Fibroblast of skin of right biceps (primary cell): ENCODE results near the gene ACOT13.
"Not testable (repeated sequence)": the region's sequence is repeated elsewhere in the genome, so short reads cannot be mapped to it uniquely, and the experiment has no call there.

Experiments used
- DNase-seq: peaks from one replicate; pipeline ENCODE4 v3.0.0-alpha.2; 2013

The ACOT13 gene

DNA sequence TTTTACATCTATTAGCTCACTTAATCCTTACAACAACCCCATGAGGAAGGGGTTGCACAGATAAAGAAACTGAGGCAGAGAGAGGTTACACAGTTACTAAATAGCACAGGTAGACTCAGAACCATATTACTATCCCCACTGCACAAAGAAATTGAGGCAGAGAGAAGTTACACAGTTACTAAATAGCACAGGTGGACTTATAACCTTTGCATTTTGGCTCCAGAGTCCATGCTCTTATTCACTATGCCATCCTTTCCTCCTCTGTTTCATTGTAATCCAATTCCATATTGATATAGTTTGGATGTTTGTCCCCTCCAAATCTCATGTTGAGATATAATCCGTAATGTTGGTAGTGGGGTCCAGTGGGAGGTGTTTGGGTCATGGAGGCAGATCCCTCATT lies 3.7 kb upstream of the ACOT13 start:
- DNase-seq = no peak

GRCh38 chr6:24664046-24664987 lies 2.6 kb upstream of the ACOT13 start:
- DNase-seq = no peak

DNA sequence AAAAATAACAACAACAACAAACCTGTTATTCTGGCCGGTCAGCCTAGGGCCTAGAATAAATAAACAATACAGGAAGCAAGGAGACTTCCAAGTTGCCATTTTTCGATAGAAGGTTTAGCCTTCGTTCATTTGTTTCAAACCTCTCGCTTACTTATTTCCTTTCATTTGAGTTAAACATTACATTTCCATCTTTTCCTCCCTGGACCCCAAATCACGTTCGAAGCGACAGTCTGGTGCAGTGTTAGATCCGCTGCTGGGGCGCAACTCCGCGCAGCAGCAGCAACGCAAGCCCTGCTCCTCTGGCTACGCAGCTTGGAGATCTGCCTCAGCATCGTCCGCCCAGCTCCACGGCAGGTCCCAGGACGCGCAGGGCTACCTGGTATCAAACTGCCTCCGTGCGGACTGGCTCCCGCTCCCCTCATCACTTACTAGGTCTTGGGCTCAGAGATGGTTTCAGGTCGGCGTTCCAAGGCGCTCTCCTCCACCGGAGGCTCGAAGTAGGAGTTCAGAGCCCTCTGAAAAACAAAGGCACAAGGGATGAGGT lies 708 bp upstream of the ACOT13 start:
- DNase-seq = peak; percentile 27

DNA sequence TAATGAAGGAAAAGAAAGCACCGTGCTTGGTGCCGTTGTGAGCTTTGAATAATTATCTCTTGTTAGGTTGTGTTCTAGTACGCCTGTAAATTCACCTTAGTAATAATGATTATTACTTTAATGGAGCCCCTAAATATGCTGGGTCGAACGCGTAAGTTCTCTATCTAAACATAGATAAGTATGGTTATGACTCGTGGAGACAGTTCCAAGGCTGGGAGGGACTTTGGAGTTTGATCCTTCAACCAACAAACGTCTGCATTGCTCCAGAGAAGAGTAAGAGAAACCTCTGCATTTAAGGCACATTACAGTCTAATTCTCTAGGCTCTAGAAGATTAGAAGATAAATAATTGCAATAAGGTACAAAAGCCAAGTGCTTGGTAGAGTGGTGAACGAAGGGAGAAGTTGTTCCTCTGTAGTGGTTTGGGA lies 514 bp downstream of the ACOT13 start:
- DNase-seq = no peak

DNA sequence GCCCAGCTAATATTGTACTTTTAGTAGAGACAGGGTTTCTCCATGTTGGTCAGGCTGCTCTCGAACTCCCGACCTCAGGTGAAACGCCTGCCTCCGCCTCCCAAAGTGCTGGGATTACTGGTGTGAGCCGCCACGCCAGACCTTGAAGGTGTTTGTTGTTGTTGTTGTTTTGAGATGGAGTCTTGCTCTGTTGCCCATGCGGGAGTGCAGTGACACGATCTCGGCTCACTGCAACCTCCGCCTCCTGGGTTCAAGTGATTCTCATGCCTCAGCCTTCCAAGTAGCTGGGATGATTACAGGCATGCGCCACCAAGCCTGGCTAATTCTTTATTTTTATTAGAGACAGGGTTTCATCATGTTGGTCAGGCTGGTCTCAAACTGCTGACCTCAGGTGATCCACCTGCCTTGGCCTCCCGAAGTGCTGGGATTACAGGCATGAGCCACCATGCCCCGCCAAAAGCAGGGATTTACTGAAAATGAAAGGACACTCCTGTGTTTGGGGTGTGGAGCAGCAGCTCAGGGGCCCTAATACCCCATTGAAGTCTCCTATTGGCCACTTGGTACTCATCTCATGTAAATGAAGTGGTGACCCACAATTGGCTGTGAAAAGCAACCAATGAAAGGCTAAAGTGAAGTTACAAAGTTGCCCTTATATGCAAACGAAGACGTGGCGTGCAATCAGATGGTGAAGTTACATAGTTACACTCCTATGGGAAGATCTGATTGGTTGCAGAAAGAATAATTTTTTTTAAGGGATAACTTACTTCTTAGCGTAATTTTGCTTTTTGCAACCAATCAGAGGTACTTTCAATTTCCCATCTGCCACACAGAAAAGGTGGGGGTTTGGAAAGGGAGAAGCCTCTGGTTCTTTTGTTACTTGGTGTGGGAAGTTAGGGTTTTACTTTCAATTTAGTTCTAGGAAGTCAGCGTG lies 1.5 kb downstream of the ACOT13 start:
- DNase-seq = not testable (repeated sequence)

GRCh38 chr6:24668997-24669361 lies 2.1 kb downstream of the ACOT13 start:
- DNase-seq = no peak

DNA sequence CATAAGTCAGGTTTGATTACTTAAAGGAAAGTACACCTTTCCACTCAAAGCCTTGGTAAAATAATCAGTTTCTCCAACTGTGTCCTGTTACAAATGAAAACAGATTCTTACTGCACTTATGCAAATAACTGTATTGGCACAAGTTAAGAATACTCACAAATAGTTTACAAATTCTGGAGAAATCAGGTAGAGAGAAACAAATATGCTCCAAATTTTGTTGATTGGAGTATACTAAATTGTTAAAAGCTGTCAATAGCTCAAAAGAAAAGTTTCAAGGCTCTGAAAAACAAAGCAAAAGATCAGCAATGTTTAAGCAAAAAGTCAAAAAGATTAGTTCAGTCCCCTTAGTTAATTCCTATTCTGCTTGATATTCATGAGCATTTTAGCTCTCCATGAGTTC lies 3.6 kb downstream of the ACOT13 start:
- not testable (repeated sequence) for DNase-seq

- not testable (repeated sequence) for DNase-seq
Measured at GRCh38 chr6:24671077-24671476, 4.2 kb downstream of the ACOT13 start.

- DNase-seq = no peak
Measured at GRCh38 chr6:24672620-24673182, 5.8 kb downstream of the ACOT13 start.

DNA sequence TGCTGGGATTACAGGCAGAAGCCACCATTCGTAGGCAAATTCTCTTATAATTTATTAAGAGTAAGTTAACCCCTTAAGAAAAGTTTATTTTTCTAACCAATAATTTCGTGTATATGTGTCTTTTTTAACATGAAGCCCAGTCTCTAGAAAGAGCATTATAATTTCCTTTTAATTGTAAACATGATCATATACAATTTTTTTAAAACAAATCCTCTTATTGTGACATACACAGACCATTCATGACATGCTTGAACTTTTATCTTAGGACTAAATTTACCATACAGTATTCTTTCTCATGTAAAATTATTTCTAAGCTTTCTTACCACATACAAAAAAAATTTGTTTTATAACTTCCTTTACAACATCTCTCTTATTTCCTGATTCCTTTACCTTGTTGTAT lies 6.7 kb downstream of the ACOT13 start:
- DNase-seq = no peak

GRCh38 chr6:24678792-24679352 lies 12.0 kb downstream of the ACOT13 start:
- not testable (repeated sequence) for DNase-seq

DNA sequence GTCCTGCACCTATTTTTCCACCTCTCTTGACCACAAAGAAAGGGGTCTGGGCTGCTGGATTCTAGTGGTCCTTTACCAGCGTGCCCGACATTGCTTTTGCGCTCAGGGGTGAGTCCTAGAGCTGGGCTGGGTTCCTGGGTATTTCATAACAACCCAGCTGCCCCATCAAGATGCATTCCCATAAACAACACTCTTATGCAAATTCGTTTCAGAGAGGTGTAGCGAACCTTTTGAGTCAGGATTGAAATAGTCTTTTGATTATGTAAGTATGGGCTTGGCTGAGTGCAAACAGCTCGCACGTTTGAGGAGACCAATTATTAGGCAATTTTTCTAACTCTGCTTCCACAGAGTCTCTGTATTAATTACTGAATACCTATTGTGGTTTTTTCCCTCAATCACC lies 13.7 kb downstream of the ACOT13 start:
- DNase-seq = no peak

DNA sequence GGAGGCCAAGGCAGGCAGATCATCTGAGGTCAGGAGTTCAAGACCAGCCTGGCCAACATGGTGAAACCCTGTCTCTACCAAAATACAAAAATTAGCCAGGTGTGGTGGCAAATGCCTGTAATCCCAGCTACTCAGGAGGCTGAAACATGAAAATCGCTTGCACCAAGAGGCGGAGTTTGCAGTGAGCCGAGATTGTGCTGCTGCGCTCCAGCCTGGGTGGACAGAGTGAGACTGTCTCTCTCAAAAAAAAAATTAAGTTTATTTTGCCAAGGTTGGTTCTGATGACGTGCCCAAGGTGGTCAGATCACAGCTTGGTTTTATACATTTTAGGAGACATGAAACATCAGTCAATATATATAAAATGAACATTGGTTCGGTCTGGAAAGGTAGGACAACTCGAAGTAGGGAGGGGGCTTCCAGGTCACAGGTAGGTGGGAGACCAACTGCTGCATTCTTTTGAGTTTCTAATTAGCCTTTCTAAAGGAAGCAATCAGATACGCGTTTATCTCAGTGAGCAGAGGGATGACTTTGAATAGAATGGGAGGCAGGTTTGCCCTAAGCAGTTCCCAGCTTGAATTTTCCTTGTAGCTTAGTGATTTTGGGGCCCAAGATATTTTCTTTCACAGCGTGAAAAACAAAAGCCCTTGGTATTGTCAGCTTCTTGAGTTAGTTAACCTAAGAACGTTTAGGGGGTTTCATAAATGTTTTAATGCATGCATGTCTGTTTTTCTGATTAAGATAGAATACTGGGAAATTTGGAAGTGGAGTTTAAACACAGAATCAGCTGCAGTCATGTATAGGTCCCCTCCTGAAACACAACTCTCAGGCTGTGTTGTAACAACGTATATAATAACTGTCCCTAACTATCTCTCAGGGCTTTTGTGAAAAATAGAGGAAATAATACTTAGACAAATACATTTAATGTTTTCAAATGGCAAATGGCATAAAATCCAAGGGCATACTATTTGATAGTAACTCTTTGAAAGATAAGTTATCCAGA lies 16.7 kb downstream of the ACOT13 start:
- no peak for DNase-seq

- no peak for DNase-seq
Measured at GRCh38 chr6:24686408-24686807, 19.5 kb downstream of the ACOT13 start.

DNA sequence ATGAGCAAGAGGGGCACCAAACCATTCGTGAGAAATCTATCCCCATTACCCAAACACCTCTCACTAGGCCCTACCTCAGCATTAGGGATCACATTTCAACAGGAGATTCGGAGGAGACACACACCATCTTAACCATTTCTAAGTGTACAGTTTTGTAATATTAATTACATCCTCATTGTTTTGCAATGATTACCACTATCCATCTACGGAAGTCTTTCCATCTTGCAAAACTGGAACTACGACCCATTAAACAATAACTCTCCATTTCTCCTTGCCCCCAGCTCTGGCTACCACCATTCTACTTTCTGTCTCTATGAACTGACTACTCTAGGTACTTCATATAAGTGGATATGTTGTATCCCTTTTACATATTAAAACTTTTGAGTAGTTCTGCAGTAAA lies 20.1 kb downstream of the ACOT13 start:
- no peak for DNase-seq

- peak; percentile 35 for DNase-seq
Measured at GRCh38 chr6:24689964-24690363, 23.1 kb downstream of the ACOT13 start.

- no peak for DNase-seq
Measured at GRCh38 chr6:24690593-24690992, 23.7 kb downstream of the ACOT13 start.

- DNase-seq = no peak
Measured at GRCh38 chr6:24691550-24691949, 24.7 kb downstream of the ACOT13 start.

GRCh38 chr6:24692003-24692402 lies 25.1 kb downstream of the ACOT13 start:
- no peak for DNase-seq

DNA sequence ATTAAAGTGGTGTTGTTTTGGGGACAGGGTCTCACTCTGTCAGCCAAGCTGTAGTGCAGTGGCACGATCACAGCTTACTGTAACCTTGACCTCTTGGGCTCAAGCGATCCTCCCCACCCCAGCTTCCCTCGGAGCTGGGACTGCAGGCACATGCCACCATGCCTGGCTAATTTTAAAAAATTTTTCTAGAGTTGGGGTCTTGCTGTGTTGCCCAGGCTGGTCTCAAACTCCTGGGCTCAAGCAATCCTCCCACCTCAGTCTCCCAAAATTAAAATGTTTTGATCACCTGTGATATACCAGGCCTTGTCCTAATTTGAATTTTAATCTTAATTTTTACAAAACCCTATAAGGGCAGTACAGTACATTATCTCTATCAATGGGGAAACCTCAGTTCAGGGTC lies 25.5 kb downstream of the ACOT13 start:
- DNase-seq = no peak

DNA sequence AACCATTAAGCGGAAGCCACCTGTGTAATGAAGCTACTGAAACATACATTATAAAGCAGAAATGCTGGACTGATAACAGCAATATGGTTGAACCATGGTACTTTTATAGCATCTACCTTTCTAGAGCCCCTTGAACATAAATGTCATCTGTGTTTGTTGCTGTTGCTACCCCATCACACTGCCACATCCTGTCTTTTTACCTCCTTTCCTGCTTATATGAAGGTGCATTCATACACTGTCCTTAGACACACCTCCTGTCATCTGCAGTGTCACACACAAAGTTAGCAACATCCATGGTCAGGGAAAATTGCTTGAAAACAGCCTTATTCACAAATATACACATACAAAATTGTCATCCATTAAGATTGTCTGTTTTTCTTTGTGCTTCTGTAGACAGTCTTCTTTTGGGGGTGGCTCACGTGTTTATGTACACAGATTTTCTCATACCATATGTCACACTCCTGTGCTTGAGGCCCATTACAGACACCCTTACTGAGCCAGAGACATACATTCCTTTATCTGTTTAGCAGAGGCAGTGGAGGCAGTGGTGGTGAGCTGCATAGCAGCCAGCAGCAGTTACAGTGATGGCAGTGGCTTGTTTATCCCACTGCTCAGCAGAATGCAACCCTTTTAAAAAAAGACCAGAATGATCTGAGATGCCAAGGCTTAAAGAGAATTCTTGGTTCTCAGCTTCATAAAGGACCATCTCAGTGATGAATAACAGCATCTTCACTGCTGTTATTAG lies 26.1 kb downstream of the ACOT13 start:
- no peak for DNase-seq
